Rectal smooth muscle tissue (tissue), 1 donor: ENCODE measurements around the gene PEX14.

Experiments used
- H3K27ac ChIP-seq: one replicate; pipeline ENCODE4 v1.7.0; 2013; ENCODE audit warnings: low read depth, low read length, inconsistent platforms
- H3K27me3 ChIP-seq: one replicate; pipeline ENCODE4 v1.7.0; 2013; ENCODE audit warnings: low read length; ENCODE audit not compliant: control insufficient read depth, insufficient read depth
- H3K36me3 ChIP-seq: one replicate; pipeline ENCODE4 v1.7.0; 2013; ENCODE audit warnings: low read length; ENCODE audit not compliant: control insufficient read depth, insufficient read depth
- H3K4me1 ChIP-seq: one replicate; pipeline ENCODE4 v1.7.0; 2013; ENCODE audit warnings: low read length; ENCODE audit not compliant: control insufficient read depth, insufficient read depth
- H3K4me3 ChIP-seq: one replicate; pipeline ENCODE4 v1.7.0; 2013; ENCODE audit warnings: low read length
- H3K9ac ChIP-seq: one replicate; pipeline ENCODE4 v1.7.0; 2013; ENCODE audit warnings: low read length

The PEX14 gene

DNA sequence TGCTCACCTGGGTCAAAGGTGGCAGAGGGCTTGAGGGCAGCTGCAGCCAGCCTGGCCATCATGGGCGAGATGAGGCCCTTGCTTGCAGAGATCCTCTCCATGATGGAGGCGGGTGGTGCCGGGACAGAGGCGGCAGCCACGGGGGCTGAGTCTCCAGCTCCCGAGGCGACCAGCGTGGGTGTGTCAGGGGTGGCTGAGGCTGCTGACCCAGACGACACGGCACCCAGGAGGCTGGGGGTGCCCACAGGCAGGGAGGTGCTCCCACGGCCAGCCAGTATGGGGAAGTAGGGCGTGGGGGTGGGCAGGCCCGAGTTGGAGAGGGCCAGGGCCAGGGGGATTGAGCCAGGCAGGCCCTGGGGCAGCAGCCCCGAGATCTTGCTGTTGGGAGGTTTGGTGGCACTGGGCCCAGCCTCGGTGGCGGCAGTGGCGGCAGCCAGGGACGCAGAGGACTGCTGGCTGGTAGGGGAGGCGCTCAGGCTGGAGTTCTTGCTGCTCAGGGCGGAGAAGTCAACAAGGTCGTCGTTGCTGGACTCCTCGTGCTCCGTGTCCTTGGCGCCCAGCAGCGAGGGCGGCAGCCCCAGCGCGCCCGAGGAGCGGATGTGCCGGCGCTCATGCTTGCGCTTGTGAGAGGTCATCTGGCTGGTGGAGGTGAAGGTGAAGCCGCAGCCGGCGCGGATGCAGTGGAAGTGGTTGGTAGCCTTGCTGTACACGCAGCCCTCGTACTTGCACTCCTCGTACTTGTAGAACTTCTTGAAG, 178.8 kb downstream of the PEX14 start:
- Histone ChIP-seq H3K9ac (no peak overlapping the region), H3K36me3 (peaks cover 9% of the 10 kb centered on the region), H3K27me3 (no peaks in the 10 kb centered on the region), H3K27ac (peak overlapping the region; percentile 77), H3K4me3 (no peak overlapping the region), H3K4me1 (peaks cover 53% of the 10 kb centered on the region)

DNA sequence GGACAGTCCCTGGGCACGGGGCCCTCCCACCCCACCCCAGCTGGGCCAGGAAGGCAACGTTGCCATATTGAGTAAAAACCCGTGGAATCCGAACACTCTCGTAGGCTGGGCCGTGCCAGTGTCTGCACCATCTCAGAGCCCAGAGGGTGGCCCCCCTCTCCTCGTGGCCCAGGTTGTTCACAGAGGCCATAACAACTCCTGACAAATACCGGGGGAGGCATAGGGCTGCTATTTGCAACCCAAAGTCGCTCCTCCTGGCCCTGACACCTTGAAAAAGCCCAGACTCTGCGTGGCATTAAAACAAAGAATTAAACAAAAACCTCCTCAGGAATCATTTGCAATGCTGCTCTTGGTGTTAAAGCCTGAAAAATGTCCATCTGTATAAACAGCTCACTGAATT, 180.3 kb downstream of the PEX14 start:
- Histone ChIP-seq H3K9ac (no peak overlapping the region), H3K27ac (peak overlapping the region; percentile 77), H3K27me3 (no peaks in the 10 kb centered on the region), H3K4me1 (peaks cover 57% of the 10 kb centered on the region), H3K4me3 (no peak overlapping the region), H3K36me3 (peaks cover 11% of the 10 kb centered on the region)

DNA sequence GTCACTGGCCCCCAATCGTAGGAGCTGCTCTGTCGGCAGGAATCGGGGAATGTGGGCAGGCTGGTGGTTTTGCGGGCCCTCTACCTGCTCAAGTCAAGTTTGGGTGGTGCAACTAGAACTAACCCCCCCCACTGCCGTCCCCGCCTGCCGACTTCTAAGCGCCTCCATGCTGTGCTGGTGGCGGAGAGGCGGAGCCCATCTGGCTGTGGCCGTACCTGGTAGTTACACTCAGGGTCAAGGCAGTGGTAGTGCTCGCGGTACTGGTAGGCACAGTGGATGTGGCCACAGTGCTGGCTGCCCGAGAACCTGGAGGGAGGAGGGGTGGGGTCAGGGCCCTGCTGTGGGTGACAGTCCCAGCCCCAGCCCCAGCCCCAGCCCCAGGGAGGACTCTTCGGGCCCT, 181.7 kb downstream of the PEX14 start:
- Histone ChIP-seq H3K27me3 (no peaks in the 10 kb centered on the region), H3K4me1 (peaks cover 57% of the 10 kb centered on the region), H3K27ac (peak overlapping the region; percentile 77), H3K9ac (no peak overlapping the region), H3K4me3 (no peak overlapping the region), H3K36me3 (peaks cover 11% of the 10 kb centered on the region)

DNA sequence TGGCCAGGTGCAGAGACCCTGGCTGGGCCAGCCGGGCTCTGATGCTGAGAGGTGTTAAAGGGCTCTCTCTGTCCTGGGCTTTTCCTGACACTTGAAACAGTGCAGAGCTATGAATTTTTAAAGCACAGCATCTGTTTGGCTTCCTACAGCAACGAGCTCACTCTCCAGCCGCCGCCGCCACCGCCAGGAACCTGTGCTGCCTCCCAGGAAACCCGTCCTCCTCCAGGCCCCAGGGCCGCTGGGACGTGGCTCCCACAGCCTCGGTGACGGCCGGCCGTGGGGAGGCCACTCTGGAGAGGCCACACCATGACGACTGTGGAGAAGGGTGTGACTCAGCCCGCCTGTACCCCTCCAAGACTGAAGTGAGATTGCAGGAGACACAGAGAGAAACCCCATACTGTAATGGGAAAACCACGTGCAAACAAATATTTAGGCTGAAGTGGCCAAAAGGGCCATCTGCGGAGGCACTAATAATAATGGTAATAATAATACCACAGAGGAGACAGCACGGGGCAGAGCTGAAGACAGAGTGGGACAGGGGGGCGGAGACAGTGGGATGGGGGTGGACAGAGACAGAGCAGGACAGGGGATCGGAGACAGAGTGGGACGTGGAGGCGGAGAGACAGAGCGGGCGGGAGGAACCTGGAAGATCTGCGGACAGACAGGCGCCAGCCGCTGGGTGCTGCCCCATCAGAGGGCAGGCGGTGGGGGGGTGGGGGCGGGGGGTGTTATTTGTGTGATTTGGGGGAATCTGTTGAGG, 182.5 kb downstream of the PEX14 start:
- Histone ChIP-seq H3K27me3 (no peaks in the 10 kb centered on the region), H3K9ac (no peak overlapping the region), H3K4me1 (peaks cover 53% of the 10 kb centered on the region), H3K27ac (peak overlapping the region; percentile 77), H3K4me3 (no peak overlapping the region), H3K36me3 (peaks cover 11% of the 10 kb centered on the region)

DNA sequence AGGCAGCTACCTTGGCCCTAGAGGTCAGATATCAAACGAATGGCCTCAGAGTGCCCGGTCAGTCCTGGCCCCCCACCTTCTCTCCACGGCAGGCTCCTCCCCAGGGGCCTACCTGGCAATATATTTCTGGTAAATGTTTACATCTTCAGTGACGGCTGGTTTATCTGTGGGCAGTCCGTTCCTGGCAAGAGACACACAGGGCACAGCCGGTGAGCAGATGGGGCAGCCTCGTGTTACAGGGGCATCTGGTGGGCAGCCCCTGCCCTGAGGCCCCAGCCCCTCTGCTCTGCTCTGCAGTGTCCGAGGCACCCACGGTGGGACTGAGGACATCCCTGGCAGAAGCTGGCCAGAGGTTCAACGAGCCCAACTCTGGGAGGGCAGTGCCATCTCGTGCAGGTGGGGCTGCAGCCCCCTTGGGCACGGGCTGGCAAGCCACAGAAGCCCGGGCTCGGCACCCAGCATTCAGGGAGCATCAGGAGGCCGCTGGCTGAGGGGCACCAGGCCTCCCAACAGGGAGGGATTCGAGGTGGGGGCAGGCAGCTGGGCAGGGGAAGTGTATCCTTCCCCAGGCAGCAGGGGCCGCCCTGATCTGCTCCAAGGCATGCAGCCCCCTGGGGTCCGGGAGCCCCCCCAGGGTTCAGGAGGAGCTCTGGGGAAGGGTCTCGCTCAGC, 183.8 kb downstream of the PEX14 start:
- H3K27ac ChIP-seq, result peak overlapping the region; percentile 77
- H3K36me3 ChIP-seq, result peaks cover 7% of the 10 kb centered on the region
- H3K4me1 ChIP-seq, result peaks cover 55% of the 10 kb centered on the region
- no peak overlapping the region for H3K4me3 ChIP-seq
- H3K27me3 ChIP-seq, result no peaks in the 10 kb centered on the region
- H3K9ac ChIP-seq, result no peak overlapping the region

DNA sequence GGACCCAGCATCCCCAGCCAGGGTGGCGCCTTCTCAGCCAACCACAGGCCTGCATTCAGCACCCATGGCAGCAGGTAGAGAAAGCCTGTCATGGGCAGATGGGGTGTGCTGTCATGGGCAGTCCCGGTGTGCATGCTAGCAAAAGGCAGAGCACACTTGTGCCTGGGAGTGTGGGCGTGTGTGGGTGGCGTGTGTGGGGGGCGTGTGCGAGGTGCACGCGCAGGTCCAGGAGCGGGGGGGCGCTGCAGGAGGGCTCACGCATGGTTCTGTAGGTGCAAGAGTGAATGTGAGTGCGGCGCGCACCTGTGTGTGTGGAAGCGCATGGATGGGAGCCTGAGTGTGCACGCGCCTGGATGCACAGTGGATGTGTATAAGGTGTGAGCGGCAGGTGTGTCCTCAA, 184.5 kb downstream of the PEX14 start:
- peaks cover 7% of the 10 kb centered on the region for H3K36me3 ChIP-seq

DNA sequence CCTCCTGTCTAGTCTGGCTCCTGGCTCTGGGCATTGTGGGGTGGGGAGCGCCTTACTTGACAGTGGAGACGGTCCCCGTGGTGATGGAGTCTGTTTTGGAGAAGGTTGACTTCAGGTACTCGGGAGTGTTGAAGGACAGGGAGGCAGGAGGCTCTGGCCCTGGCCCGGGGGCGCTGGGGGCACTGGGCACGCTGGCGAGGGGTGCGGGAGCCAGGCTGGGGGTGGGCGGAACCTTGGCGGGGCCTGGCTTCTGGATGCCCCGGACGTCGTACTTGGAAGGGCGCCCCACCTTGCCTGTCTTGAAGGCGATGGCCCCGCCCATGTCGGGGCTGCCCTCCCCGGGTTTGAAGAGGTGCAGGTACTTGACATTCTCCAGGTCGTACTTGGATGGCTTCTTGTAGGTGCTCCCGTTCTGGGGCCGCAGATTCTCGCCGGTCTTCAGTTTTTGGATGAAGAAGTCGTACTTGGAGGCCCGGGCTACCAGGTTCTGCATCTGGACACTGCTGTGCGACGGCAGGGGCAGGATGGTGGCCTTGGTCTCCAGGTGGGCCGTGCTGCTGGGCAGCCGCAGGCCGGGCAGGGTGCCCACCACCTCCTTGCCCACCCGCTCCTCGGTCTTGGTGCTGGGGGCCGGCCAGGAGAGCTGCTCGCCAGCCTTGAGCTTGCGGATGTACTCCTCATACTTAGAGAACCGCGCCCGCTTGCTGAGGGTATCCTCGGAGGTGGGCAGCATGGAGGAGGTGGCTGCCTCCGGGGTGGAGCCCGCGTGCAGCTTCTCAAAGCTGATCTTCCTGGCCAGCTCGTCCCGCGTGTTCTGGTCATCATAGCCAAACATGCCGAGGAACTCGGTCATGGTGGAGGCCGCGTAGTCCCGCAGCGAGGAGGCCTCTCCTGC, 185.1 kb downstream of the PEX14 start:
- Histone ChIP-seq H3K4me1 (peaks cover 50% of the 10 kb centered on the region), H3K9ac (no peak overlapping the region), H3K4me3 (no peak overlapping the region)

More for the DNA sequence above, 184.5 kb downstream of the PEX14 start:
- no peak overlapping the region for H3K9ac ChIP-seq
- no peaks in the 10 kb centered on the region for H3K27me3 ChIP-seq
- H3K4me3 ChIP-seq, result no peak overlapping the region
- H3K27ac ChIP-seq, result peak overlapping the region; percentile 77
- peaks cover 52% of the 10 kb centered on the region for H3K4me1 ChIP-seq

DNA sequence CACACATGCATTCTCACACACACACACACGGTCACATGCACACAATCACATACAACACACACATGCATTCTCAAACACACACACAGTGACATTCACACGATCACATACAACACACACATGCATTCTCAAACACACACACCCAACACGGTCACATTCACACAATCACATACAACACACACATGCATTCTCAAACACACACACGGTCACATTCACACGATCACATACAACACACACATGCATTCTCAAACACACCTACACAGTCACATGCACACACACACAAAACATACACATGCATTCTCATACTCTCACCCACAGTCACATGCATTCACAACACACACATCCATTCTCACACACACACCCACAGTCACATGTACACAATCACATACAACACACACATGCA, 186.7 kb downstream of the PEX14 start:
- Histone ChIP-seq H3K4me3 (no peak overlapping the region), H3K36me3 (peaks cover 9% of the 10 kb centered on the region), H3K9ac (no peak overlapping the region), H3K27ac (peak overlapping the region; percentile 54), H3K27me3 (no peaks in the 10 kb centered on the region), H3K4me1 (peaks cover 47% of the 10 kb centered on the region)

More for the DNA sequence above, 185.1 kb downstream of the PEX14 start:
- peaks cover 7% of the 10 kb centered on the region for H3K36me3 ChIP-seq
- peak overlapping the region; percentile 77 for H3K27ac ChIP-seq
- no peaks in the 10 kb centered on the region for H3K27me3 ChIP-seq

DNA sequence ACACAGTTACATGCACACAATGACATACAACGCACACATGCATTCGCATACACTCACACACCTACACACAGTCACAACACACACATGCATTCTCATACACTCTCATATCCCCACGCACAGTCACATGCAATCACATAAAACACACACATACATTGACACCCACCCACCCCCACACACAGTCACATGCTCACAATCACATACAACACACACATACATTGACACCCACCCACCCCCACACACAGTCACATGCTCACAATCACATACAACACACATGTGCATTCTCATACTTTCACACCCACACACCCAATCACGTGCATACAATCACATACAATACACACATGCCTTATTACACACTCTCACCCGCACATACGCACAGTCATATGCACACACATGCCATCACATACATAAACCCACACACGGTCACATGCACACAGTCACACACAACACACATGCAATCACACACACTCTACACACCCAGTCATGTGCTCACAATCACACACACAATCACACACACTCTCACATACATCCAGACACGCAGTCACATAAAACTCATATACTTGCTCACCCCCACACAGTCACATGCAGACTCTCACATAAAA, 187.4 kb downstream of the PEX14 start:
- Histone ChIP-seq H3K27me3 (no peaks in the 10 kb centered on the region), H3K27ac (peak overlapping the region; percentile 96), H3K4me3 (no peak overlapping the region), H3K36me3 (peaks cover 9% of the 10 kb centered on the region), H3K4me1 (peaks cover 49% of the 10 kb centered on the region), H3K9ac (no peak overlapping the region)

DNA sequence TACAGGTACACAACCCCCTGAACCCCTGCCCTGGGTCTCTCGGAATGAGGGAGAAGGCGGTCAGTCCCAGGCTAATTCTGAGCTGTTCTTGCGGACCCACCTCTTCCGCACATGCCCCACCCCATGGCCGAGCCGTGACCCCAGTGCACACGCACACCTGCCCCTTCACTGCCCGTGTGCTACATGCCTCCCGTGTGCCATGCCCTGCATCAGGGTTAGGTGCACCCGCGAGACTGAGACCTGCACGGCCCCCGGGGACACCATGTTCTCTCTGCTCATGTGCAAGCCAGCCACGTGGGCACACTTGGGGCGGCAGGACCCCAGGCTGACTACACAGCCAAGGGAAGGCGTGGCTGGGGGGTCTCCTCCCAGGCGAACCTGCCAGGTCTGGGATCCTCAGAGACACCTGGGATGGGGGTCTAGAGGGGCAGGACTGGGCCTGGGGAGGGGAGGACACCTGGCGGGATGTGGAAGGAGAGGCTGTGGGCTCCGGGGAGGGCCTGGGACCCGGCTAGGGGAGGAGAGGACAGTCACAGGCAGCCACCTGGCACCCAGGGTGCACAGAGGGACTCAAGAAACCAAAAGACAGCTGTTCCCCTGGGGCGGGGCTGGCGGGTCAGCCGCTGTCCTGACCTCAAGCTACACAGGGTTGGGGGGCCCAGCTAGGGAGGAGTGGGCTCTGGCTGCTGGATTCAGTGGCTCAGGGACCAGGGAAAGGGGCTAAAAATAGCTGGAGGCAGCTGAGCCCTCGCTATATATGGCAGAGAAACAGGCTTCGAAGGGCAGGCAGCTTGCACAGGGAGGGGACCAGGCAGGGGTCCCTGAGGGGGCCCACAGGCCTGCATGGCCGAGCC, 188.3 kb downstream of the PEX14 start:
- H3K9ac ChIP-seq, result no peak overlapping the region
- H3K36me3 ChIP-seq, result peaks cover 9% of the 10 kb centered on the region
- peak overlapping the region; percentile 96 for H3K27ac ChIP-seq
- H3K4me1 ChIP-seq, result peaks cover 46% of the 10 kb centered on the region
- H3K27me3 ChIP-seq, result no peaks in the 10 kb centered on the region
- no peak overlapping the region for H3K4me3 ChIP-seq

DNA sequence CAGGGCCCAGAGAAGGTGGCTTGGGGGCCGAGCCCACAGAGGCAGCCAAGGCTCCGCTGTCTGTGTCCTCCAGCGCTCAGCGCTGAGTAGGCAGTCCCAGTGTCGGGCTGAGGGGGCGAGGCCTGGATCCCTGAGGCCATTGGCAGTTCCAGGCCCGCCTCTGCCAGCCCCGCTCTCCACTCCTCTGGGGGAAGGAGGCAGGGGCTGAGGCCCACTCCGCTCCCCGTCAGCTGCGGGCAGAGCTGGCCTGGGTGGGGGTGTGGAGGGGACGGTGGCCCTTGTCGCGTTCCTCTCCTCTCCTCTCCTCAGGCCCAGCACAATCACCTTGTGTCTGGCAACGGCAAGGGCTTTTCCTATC, 188.9 kb downstream of the PEX14 start:
- Histone ChIP-seq H3K36me3 (peaks cover 9% of the 10 kb centered on the region), H3K27me3 (no peaks in the 10 kb centered on the region), H3K4me3 (no peak overlapping the region), H3K9ac (no peak overlapping the region), H3K27ac (peak overlapping the region; percentile 96), H3K4me1 (peaks cover 46% of the 10 kb centered on the region)
